Measurements from ENCODE around the gene NFASC.

The NFASC gene

GRCh38 chr1:205009670-205010069 is 139.0 kb downstream of the NFASC start:
- H3K4me1 ChIP-seq (ENCODE audit: control insufficient read depth, insufficient read depth, low read length) = peaks cover 12% of the 10 kb centered on the region; the same call in 1 of the 2 replicates
- no peaks in the 10 kb centered on the region for H3K27me3 ChIP-seq (ENCODE audit: control insufficient read depth, insufficient read depth, low read length)

GRCh38 chr1:205012391-205013140 is 141.9 kb downstream of the NFASC start:
- Histone ChIP-seq H3K36me3 (ENCODE audit: control insufficient read depth, insufficient read depth, low read length) (no peaks in the 10 kb centered on the region), H3K27ac (ENCODE audit: low read depth, low read length) (no peak overlapping the region), H3K9ac (ENCODE audit: low read depth, low read length) (no peak overlapping the region), H3K27me3 (ENCODE audit: control insufficient read depth, insufficient read depth, low read length) (no peaks in the 10 kb centered on the region), H3K4me1 (ENCODE audit: control insufficient read depth, insufficient read depth, low read length) (peaks cover 12% of the 10 kb centered on the region; the same call in 1 of the 2 replicates), H3K4me3 (ENCODE audit: low read depth, low read length) (no peak overlapping the region), H3K9me3 (ENCODE audit: control insufficient read depth, insufficient read depth, low read length) (no peaks in the 10 kb centered on the region)

More at GRCh38 chr1:205009670-205010069, 139.0 kb downstream of the NFASC start:
- H3K9me3 ChIP-seq (ENCODE audit: control insufficient read depth, insufficient read depth, low read length) = no peaks in the 10 kb centered on the region
- H3K9ac ChIP-seq (ENCODE audit: low read depth, low read length) = no peak overlapping the region
- no peak overlapping the region for H3K4me3 ChIP-seq (ENCODE audit: low read depth, low read length)
- no peaks in the 10 kb centered on the region for H3K36me3 ChIP-seq (ENCODE audit: control insufficient read depth, insufficient read depth, low read length)
- H3K27ac ChIP-seq (ENCODE audit: low read depth, low read length) = no peak overlapping the region

GRCh38 chr1:205013683-205014367 is 143.2 kb downstream of the NFASC start:
- Histone ChIP-seq H3K9ac (ENCODE audit: low read depth, low read length) (no peak overlapping the region), H3K9me3 (ENCODE audit: control insufficient read depth, insufficient read depth, low read length) (no peaks in the 10 kb centered on the region), H3K27me3 (ENCODE audit: control insufficient read depth, insufficient read depth, low read length) (no peaks in the 10 kb centered on the region), H3K4me3 (ENCODE audit: low read depth, low read length) (no peak overlapping the region), H3K4me1 (ENCODE audit: control insufficient read depth, insufficient read depth, low read length) (peaks cover 12% of the 10 kb centered on the region; the same call in 1 of the 2 replicates), H3K36me3 (ENCODE audit: control insufficient read depth, insufficient read depth, low read length) (no peaks in the 10 kb centered on the region), H3K27ac (ENCODE audit: low read depth, low read length) (no peak overlapping the region)

- Histone ChIP-seq H3K9ac (ENCODE audit: low read depth, low read length) (no peak overlapping the region), H3K27me3 (ENCODE audit: control insufficient read depth, insufficient read depth, low read length) (no peaks in the 10 kb centered on the region), H3K4me1 (ENCODE audit: control insufficient read depth, insufficient read depth, low read length) (peaks cover 12% of the 10 kb centered on the region; the same call in 1 of the 2 replicates), H3K36me3 (ENCODE audit: control insufficient read depth, insufficient read depth, low read length) (no peaks in the 10 kb centered on the region), H3K9me3 (ENCODE audit: control insufficient read depth, insufficient read depth, low read length) (no peaks in the 10 kb centered on the region), H3K27ac (ENCODE audit: low read depth, low read length) (no peak overlapping the region), H3K4me3 (ENCODE audit: low read depth, low read length) (no peak overlapping the region)
Observed at GRCh38 chr1:205014783-205015182, 144.1 kb downstream of the NFASC start.

- Histone ChIP-seq H3K9me3 (ENCODE audit: control insufficient read depth, insufficient read depth, low read length) (no peaks in the 10 kb centered on the region), H3K27ac (ENCODE audit: low read depth, low read length) (no peak overlapping the region), H3K4me3 (ENCODE audit: low read depth, low read length) (no peak overlapping the region), H3K36me3 (ENCODE audit: control insufficient read depth, insufficient read depth, low read length) (no peaks in the 10 kb centered on the region), H3K27me3 (ENCODE audit: control insufficient read depth, insufficient read depth, low read length) (no peaks in the 10 kb centered on the region), H3K4me1 (ENCODE audit: control insufficient read depth, insufficient read depth, low read length) (peaks cover 12% of the 10 kb centered on the region; the same call in 1 of the 2 replicates), H3K9ac (ENCODE audit: low read depth, low read length) (no peak overlapping the region)
Observed at GRCh38 chr1:205015241-205015640, 144.6 kb downstream of the NFASC start.

- Histone ChIP-seq H3K27ac (ENCODE audit: low read depth, low read length) (no peak overlapping the region), H3K27me3 (ENCODE audit: control insufficient read depth, insufficient read depth, low read length) (no peaks in the 10 kb centered on the region)
Observed at GRCh38 chr1:205016075-205016474, 145.4 kb downstream of the NFASC start.

GRCh38 chr1:205016584-205016983 is 145.9 kb downstream of the NFASC start:
- Histone ChIP-seq H3K27me3 (ENCODE audit: control insufficient read depth, insufficient read depth, low read length) (no peaks in the 10 kb centered on the region), H3K4me3 (ENCODE audit: low read depth, low read length) (no peak overlapping the region), H3K9ac (ENCODE audit: low read depth, low read length) (no peak overlapping the region), H3K27ac (ENCODE audit: low read depth, low read length) (no peak overlapping the region), H3K9me3 (ENCODE audit: control insufficient read depth, insufficient read depth, low read length) (no peaks in the 10 kb centered on the region), H3K36me3 (ENCODE audit: control insufficient read depth, insufficient read depth, low read length) (no peaks in the 10 kb centered on the region), H3K4me1 (ENCODE audit: control insufficient read depth, insufficient read depth, low read length) (peaks cover 12% of the 10 kb centered on the region; the same call in 1 of the 2 replicates)

More at GRCh38 chr1:205016075-205016474, 145.4 kb downstream of the NFASC start:
- Histone ChIP-seq H3K9me3 (ENCODE audit: control insufficient read depth, insufficient read depth, low read length) (no peaks in the 10 kb centered on the region), H3K9ac (ENCODE audit: low read depth, low read length) (no peak overlapping the region), H3K4me3 (ENCODE audit: low read depth, low read length) (no peak overlapping the region), H3K36me3 (ENCODE audit: control insufficient read depth, insufficient read depth, low read length) (no peaks in the 10 kb centered on the region), H3K4me1 (ENCODE audit: control insufficient read depth, insufficient read depth, low read length) (peaks cover 12% of the 10 kb centered on the region; the same call in 1 of the 2 replicates)

GRCh38 chr1:205017001-205017400 is 146.3 kb downstream of the NFASC start:
- no peaks in the 10 kb centered on the region for H3K9me3 ChIP-seq (ENCODE audit: control insufficient read depth, insufficient read depth, low read length)
- peaks cover 12% of the 10 kb centered on the region; the same call in 1 of the 2 replicates for H3K4me1 ChIP-seq (ENCODE audit: control insufficient read depth, insufficient read depth, low read length)
- H3K9ac ChIP-seq (ENCODE audit: low read depth, low read length) = no peak overlapping the region
- H3K27me3 ChIP-seq (ENCODE audit: control insufficient read depth, insufficient read depth, low read length) = no peaks in the 10 kb centered on the region
- H3K36me3 ChIP-seq (ENCODE audit: control insufficient read depth, insufficient read depth, low read length) = no peaks in the 10 kb centered on the region
- no peak overlapping the region for H3K4me3 ChIP-seq (ENCODE audit: low read depth, low read length)
- no peak overlapping the region for H3K27ac ChIP-seq (ENCODE audit: low read depth, low read length)

- Histone ChIP-seq H3K36me3 (ENCODE audit: control insufficient read depth, insufficient read depth, low read length) (no peaks in the 10 kb centered on the region), H3K4me3 (ENCODE audit: low read depth, low read length) (no peak overlapping the region), H3K4me1 (ENCODE audit: control insufficient read depth, insufficient read depth, low read length) (peaks cover 6% of the 10 kb centered on the region; the same call in 1 of the 2 replicates), H3K9me3 (ENCODE audit: control insufficient read depth, insufficient read depth, low read length) (no peaks in the 10 kb centered on the region), H3K9ac (ENCODE audit: low read depth, low read length) (no peak overlapping the region), H3K27me3 (ENCODE audit: control insufficient read depth, insufficient read depth, low read length) (no peaks in the 10 kb centered on the region), H3K27ac (ENCODE audit: low read depth, low read length) (no peak overlapping the region)
Observed at GRCh38 chr1:205017766-205018165, 147.1 kb downstream of the NFASC start.

GRCh38 chr1:205018381-205018780 is 147.7 kb downstream of the NFASC start:
- Histone ChIP-seq H3K36me3 (ENCODE audit: control insufficient read depth, insufficient read depth, low read length) (no peaks in the 10 kb centered on the region), H3K27me3 (ENCODE audit: control insufficient read depth, insufficient read depth, low read length) (no peaks in the 10 kb centered on the region), H3K4me3 (ENCODE audit: low read depth, low read length) (no peak overlapping the region), H3K4me1 (ENCODE audit: control insufficient read depth, insufficient read depth, low read length) (peaks cover 3% of the 10 kb centered on the region; the same call in 1 of the 2 replicates), H3K27ac (ENCODE audit: low read depth, low read length) (no peak overlapping the region), H3K9ac (ENCODE audit: low read depth, low read length) (no peak overlapping the region), H3K9me3 (ENCODE audit: control insufficient read depth, insufficient read depth, low read length) (no peaks in the 10 kb centered on the region)

- Histone ChIP-seq H3K27me3 (ENCODE audit: control insufficient read depth, insufficient read depth, low read length) (no peaks in the 10 kb centered on the region), H3K9me3 (ENCODE audit: control insufficient read depth, insufficient read depth, low read length) (no peaks in the 10 kb centered on the region), H3K36me3 (ENCODE audit: control insufficient read depth, insufficient read depth, low read length) (no peaks in the 10 kb centered on the region), H3K4me1 (ENCODE audit: control insufficient read depth, insufficient read depth, low read length) (no peaks in the 10 kb centered on the region), H3K9ac (ENCODE audit: low read depth, low read length) (no peak overlapping the region), H3K4me3 (ENCODE audit: low read depth, low read length) (no peak overlapping the region), H3K27ac (ENCODE audit: low read depth, low read length) (no peak overlapping the region)
Observed at GRCh38 chr1:205020466-205020865, 149.8 kb downstream of the NFASC start.
